ENCODE data around the gene GPR173.
A peak's percentile ranks its signal among the peaks of the same experiment; 100 is the strongest.

GPR173 gene

DNA sequence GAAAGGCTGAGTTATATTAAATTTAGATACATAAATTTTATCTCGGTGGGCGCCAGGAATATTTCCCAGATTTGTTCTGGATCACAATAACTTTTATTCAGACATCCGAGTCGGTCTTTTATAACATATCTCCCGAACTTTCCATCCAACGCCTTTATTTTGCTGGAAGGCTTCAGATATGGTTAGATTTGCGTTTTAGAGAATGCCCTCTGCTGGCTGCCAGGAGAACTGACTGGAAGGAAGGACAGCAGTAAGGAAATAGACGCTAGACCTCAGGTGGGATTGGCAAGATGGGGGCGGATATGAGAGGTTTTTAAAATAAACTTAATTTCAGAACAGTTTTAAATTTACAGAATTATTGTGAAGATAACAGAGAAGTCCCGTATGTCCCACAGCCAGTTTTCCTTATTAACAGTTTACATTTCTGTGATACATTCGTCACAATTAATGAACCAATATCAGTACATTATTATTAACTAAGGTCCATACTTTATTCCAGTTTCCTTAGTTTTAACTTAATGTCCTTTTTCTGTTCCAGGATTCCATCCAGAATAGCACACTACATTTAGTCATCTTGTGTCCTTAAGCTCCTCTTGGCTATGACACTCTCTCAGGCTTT lies 40.7 kb downstream of the GPR173 start:
- DNase-seq (ENCODE audit: low read depth) = no peak

DNA sequence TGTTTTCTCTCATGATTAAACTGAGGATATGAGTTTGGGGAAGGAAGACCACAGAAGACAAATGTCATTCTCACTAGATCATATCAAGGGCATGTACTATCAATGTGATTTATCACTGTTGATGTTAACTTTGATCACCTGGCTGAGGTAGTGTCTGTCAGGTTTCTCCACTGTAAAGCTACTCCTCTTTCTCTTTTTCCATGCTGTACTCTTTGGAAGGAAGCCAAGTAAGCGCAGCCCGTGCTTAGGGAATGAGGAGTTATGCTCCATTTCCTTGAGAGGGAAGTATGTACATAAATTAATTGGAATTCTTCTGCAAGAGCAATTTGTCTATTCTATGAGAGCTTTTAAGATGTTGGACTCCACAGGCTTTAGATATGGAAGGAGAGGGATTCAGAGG lies 41.3 kb downstream of the GPR173 start:
- DNase-seq (ENCODE audit: low read depth) = no peak

DNA sequence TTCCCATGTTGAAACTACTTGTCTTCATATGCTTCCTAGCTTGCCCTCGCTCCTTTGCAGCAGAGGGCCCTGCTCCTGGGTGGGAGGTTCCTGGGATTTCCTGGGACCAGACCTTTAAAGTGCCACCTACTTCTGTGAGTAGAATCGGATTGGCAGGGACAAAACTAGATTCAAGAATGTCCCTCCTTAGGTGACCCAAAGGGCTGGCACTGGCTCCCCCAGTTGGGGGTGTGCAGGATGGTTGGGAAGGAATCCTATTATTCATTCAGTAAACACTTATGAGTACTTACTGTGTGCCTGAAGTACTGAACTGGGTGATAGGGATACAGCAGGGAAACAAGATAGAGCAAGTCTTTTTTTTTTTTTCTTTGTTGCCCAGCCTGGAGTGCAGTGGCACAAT lies 42.8 kb downstream of the GPR173 start:
- no peak for DNase-seq (ENCODE audit: low read depth)

DNA sequence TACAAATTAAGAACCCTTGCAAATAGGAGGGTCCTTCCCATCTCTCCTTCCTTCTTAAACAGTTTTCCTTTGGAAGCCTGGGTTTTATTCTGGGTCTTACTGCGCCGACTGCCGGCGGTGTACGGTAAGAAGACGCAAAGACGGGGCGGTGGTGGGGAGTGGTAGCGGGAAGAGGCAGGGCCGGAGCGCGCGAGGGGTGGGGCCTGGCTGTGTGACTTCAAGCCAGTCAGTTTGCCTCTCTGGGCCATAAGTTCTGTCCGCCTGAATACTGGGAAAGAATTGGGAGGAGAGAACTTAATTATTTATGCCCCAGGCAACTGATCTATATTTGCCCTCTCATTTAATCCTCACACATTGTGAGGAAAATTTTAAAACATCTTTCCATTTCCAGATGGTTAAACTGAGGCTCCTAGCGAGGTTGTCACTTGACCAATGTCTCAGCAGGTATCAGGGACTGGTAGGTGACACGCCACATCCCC lies 44.6 kb downstream of the GPR173 start:
- DNase-seq (ENCODE audit: low read depth) = peak; percentile 62

DNA sequence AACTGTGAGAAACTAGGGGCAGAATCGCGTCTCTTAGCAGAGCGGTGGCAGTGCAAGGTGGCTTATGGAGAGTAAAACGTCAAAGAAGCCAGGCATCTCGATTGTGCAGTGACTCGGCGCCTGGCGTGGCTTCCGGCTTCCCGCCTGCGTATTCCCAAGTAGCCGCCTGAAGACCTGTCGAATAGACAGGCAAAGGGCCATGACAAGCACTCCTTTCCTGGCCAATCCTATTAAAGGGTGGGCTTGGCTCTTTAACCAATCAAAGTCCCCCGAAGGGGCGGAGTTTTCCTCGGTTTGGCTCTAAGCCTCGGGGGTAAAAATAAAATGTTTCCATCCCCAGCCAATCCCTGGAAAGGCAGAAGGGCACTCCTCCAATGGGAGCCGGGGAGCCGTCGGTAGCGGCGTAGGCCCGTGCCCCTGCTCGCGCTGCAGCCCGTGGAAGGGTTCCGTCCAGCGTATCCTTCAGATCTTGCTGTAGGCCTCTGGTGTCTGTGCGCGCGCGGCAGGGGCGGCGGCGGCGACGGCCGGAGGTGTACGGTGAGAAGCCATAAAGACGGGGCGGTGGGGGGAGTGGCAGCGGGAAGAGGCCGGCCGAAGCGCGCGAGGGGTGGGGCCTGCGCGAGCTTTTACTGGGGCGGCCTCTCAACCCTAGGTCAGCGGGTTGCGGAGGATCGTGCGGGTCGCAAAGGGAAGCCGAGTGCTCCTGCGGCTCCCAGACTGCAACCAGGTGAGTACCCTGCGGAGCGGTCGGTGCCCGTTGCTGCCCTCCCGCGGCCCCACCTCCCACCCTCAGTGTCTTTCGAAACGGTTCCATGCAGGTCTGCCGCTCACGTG lies 45.4 kb downstream of the GPR173 start, which contains the start of gene KANTR:
KANTR (plus strand) TSS at position 395 of the 834 bp plus-strand sequence. CDS start 30,131 bp downstream, outside the sequence.
- DNase-seq (ENCODE audit: low read depth) = peak; percentile 57

DNA sequence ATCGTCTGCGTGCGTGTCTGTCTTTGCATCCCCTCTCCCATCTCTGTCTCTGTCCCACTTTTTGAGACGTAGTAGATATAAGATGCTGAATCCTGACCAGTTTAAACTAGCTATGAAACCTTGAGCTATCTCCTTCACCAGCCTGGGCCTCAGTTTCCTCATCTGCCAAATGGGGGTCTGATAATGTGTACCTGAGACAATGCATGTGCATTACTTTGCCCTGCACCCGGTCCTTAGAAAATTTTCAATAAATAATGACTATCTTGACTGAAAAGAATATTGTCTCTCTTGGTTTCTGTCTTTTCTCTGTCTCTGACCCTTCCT lies 46.0 kb downstream of the GPR173 start:
- DNase-seq (ENCODE audit: low read depth) = no peak

DNA sequence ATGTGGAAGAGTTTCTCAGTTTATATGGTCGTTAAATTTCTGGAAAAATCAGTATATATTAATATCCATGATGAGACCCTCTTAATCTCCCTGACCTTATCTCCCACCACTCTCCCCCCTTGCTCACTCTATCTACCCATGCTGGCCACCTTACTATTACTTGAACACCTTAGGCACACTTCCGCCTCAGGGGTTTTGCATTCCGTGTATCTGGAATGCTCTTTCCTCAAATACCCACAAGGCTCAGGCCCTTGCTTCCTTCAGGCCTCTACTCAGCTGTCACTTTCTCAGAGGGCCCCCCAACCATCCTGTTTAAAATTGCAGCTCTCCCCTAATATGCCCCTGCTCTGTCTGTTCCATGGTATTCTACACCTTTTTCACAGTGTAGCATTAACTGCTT lies 47.2 kb downstream of the GPR173 start:
- DNase-seq (ENCODE audit: low read depth) = no peak

DNA sequence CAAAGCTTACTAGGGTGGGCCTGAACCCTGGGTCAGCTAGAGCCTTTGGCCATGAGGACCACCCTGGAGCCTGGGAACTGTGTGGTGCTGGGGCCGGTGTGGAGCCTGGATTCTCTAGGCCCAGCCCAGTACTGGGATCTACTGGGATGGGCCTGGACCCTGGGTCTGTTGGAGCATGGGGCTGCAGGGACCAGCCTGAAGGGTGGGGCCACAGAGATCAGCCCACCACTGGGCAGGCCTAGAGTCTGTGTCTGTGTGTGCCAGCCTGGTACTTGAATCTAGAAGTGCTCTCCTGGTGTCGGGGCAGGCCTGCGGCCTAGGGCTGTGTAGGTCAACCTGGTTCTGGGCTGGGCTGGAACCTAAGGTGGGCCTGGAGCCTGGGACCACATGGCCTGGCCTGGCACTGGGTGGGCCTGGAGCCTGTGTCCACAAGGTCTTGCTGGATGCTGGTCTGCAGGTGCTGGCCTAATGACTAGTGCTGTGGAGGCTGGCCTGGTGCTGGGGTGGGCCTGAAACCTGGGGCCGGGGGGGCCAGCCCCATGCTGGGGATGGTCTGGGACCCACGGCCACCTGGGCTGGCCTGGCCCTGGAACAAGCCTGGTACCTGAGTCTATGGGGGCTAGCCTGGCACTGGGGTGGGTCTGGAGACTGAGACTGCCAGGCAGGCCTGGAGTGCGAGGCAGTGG lies 66.4 kb downstream of the GPR173 start:
- DNase-seq (ENCODE audit: low read depth) = no peak

DNA sequence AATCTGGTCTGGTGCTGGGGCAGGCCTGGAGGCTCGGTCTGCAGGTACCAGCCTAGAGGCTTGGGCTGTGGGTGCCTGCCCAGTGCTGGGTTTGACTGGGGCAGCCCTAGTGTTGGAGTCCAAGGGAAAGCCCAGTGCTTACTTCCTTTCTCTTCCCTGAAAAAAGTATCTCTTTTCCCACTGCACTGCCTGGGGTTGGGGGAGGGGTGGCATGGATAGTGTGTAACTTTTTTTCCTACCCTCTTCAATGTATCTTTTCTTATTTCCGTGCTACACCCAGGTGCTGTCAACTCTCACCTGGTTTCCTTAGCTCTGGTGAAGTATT lies 66.9 kb downstream of the GPR173 start:
- no peak for DNase-seq (ENCODE audit: low read depth)

DNA sequence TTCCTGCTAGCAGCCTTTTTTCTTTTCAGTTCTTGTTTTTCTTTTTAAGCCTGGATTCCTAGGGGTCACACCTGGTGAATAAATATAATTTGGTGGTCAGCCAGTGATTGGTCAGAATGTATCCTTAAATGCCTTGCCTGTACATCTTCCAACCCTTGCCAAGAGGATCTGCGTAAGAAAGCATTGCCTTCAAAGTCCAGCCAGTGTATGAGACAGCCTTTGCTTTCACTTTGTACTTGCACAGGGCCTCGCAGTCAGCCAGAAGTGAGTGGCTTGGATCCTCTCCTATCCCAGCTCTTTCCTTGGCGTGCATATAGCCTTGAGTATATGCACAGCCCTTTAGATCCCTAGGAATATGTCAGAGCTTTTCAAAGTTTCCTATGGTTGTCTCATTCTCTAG lies 67.5 kb downstream of the GPR173 start:
- DNase-seq (ENCODE audit: low read depth) = no peak

DNA sequence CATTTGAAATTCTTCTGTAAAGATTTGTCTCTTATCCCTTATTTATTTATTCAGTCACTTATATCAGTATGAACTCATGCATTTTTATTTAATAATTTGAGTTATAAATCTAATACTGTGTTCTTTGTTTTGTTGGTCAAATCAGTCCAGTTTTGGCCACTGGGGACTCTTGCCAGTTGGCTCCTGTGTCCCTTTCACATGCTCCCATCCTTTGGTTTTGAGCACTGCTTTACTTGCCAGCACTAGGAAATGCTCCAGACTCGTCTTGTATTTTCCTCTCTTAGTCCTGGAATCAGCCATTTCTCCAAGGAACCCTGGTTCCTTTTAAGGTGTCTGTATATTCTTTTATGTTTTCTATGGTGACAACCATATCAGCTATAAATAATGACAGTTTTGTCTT lies 73.4 kb downstream of the GPR173 start:
- no peak for DNase-seq (ENCODE audit: low read depth)

DNA sequence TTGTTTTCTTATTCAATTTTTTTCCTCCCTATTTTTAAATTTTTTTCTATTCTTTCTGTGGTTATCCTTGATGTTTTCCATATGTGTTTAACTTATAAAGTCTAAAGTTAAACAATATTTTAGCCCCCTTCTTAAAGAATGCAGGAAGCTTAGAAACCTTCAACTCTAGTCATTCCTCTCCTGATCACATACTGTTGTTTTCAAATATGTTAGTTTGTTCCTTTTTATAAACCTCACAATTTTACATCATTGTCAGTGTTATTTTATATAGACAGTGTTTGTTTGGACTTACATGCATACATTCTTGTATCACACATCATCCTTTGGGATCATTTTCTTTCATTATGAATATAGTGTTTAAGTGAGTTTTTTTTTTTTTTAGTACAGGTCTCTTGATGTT lies 76.9 kb downstream of the GPR173 start:
- no peak for DNase-seq (ENCODE audit: low read depth)

DNA sequence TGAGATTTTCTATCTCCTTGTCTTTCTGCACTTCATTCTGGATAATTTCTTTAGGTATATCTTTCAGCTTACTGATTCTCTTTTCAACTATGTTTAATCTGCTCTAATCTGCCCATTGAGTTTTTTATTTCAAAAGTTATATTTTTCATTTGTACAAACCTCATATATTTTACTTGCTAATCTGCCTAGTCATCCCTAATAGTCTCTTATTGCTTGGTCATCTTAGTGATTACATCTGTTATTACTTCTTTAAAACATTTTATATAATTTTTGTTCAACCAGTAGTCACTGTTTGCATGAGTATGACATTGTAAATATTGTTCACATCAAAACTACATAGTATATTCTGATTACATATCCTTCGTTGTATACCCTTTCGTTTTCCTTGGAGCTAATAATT lies 77.8 kb downstream of the GPR173 start:
- DNase-seq (ENCODE audit: low read depth) = no peak

DNA sequence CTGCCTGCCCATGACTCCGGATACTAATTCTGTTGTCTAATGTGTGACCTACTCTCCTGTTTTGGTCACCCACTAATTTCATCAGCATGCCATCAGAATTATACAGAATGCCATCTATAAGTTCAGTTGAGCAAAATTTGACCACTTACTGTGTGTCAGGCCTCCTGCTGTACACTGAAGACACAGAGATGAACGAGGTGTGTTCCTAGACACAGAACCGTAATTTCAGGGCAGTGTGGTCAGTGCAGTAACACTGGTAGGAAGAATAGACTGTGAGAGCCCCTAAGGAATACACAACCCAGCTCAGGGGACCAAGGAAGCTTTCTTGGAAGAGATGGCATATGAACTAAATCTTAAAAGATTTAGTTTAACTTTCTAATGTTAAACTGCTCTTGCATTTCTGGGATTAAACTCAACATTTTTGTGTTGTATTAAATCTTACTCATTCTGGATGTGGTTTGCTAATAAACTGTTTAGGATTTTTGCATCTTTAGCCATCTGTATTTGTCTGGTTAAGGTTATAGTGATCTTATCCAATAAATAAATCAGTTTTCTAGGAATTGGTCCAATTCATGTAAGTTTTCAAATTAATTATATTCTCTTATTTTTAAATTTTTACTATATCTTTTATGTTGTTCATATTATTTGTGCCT lies 79.6 kb downstream of the GPR173 start:
- DNase-seq (ENCODE audit: low read depth) = no peak

All from activated T-cell treated with anti-CD3 and anti-CD28 coated beads for 1 hour (primary cell).